ENCODE results near the gene MT2A. TPM values are rescaled to one million over a fixed set of nuclear protein-coding genes. Genes with fewer than 3 reads are reported as not detected.

MT2A gene
- total RNA-seq, 1 experiment from 2014 or later: 683 TPM

DNA sequence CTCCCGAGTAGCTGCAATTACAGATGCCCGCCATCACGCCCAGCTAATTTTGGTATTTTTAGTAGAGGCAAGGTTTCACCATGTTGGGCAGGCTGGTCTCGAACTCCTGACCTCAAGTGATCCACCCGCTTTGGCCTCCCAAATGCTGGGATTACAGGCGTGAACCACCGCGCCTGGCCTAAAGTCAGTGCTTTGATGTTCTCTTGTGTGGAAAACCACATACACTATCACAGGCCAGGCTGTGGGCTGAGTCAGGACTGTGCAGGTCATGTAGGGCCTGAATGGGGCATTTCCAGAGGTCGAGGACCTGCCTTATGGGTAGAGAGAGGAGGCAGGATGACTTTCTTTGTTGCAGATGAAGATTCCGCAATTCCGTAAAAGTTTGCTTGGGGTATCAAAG lies 24.1 kb upstream of the MT2A start:
- Histone ChIP-seq H3K4me2 (ENCODE audit: low read length) (no peak overlapping the region), H3K36me3 (ENCODE audit: low read depth, low read length) (no peaks in the 10 kb centered on the region), H2AFZ (ENCODE audit: low read length) (no peak overlapping the region), H3K27ac (ENCODE audit: low read length) (no peak overlapping the region), H3F3A (ENCODE audit: low read length, unreplicated experiment) (no peaks in the 10 kb centered on the region), H3K9me3 (ENCODE audit: low read length) (no peaks in the 10 kb centered on the region), H3K4me1 (ENCODE audit: insufficient read depth, low read length) (no peaks in the 10 kb centered on the region), H3K27me3 (ENCODE audit: low read length) (0 out of 2 replicates have a peak, but pooled peaks cover 5% of the 10 kb centered on the region), H3K9me2 (replicated peaks; ENCODE audit: low read length) (no peaks in the 10 kb centered on the region), H3K9ac (ENCODE audit: low read length) (no peak overlapping the region), H4K20me1 (ENCODE audit: low read length) (no peaks in the 10 kb centered on the region), H3K79me2 (ENCODE audit: low read length) (no peaks in the 10 kb centered on the region), H3K4me3 (ENCODE audit: low read length) (no peak overlapping the region)
- POLR2A ChIA-PET (ENCODE audit: unreplicated experiment): no interaction called here
- no peak for DNase-seq
- intact Hi-C loops (cut with micrococcal nuclease): no loop called here
- BruUV-seq (replicated peaks): no TSS peak
- TF ChIP-seq EZH2 (IDR thresholded peaks at IDR 0.05; ENCODE audit: low read length, unreplicated experiment) (no peak), EZH2phosphoT487 (IDR thresholded peaks at IDR 0.05; ENCODE audit: borderline replicate concordance, low read length) (no peak)
- TF ChIP-seq, protein P1, sequence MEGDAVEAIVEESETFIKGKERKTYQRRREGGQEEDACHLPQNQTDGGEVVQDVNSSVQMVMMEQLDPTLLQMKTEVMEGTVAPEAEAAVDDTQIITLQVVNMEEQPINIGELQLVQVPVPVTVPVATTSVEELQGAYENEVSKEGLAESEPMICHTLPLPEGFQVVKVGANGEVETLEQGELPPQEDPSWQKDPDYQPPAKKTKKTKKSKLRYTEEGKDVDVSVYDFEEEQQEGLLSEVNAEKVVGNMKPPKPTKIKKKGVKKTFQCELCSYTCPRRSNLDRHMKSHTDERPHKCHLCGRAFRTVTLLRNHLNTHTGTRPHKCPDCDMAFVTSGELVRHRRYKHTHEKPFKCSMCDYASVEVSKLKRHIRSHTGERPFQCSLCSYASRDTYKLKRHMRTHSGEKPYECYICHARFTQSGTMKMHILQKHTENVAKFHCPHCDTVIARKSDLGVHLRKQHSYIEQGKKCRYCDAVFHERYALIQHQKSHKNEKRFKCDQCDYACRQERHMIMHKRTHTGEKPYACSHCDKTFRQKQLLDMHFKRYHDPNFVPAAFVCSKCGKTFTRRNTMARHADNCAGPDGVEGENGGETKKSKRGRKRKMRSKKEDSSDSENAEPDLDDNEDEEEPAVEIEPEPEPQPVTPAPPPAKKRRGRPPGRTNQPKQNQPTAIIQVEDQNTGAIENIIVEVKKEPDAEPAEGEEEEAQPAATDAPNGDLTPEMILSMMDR (conservative IDR thresholded peaks at IDR 0.05; ENCODE audit: low read depth, low read length): no peak
- CTCF ChIA-PET: no interaction called here
- no peak for ATAC-seq

GRCh38 chr16:56588781-56589140 lies 19.6 kb upstream of the MT2A start:
- ATAC-seq (no peak), DNase-seq (no peak)
- H4K20me1 ChIP-seq (ENCODE audit: low read length): no peaks in the 10 kb centered on the region
- H3K9me2 ChIP-seq (replicated peaks; ENCODE audit: low read length): no peaks in the 10 kb centered on the region
- no peaks in the 10 kb centered on the region for H3K9me3 ChIP-seq (ENCODE audit: low read length)
- H3F3A ChIP-seq (ENCODE audit: low read length, unreplicated experiment): no peaks in the 10 kb centered on the region
- H3K79me2 ChIP-seq (ENCODE audit: low read length): no peaks in the 10 kb centered on the region
- CTCF ChIA-PET: no interaction called here
- H3K9ac ChIP-seq (ENCODE audit: low read length): no peak overlapping the region
- BruUV-seq (replicated peaks): no TSS peak
- peak overlapping the region; percentile 76; the same call in 1 of the 2 replicates for H3K4me2 ChIP-seq (ENCODE audit: low read length)
- no peaks in the 10 kb centered on the region for H3K4me1 ChIP-seq (ENCODE audit: insufficient read depth, low read length)
- no peak overlapping the region for H3K27ac ChIP-seq (ENCODE audit: low read length)
- no peak overlapping the region for H2AFZ ChIP-seq (ENCODE audit: low read length)
- H3K4me3 ChIP-seq (ENCODE audit: low read length): no peak overlapping the region
- TF ChIP-seq, protein P1 (conservative IDR thresholded peaks at IDR 0.05; ENCODE audit: low read depth, low read length): no peak
- TF ChIP-seq EZH2 (IDR thresholded peaks at IDR 0.05; ENCODE audit: low read length, unreplicated experiment): no peak
- no peak for TF ChIP-seq EZH2phosphoT487 (IDR thresholded peaks at IDR 0.05; ENCODE audit: borderline replicate concordance, low read length)
- H3K36me3 ChIP-seq (ENCODE audit: low read depth, low read length): no peaks in the 10 kb centered on the region
- H3K27me3 ChIP-seq (ENCODE audit: low read length): 0 out of 2 replicates have a peak, but pooled peaks cover 5% of the 10 kb centered on the region
- intact Hi-C loops (cut with micrococcal nuclease): no loop called here
- POLR2A ChIA-PET (ENCODE audit: unreplicated experiment): no interaction called here

- Histone ChIP-seq H3K36me3 (ENCODE audit: low read depth, low read length) (no peaks in the 10 kb centered on the region), H3K27ac (ENCODE audit: low read length) (no peak within 1 kb of the TSS), H3K4me2 (ENCODE audit: low read length) (peak within 1 kb of the TSS; percentile 76), H3K79me2 (ENCODE audit: low read length) (no peaks in the 10 kb centered on the region), H3K9me3 (ENCODE audit: low read length) (no peaks in the 10 kb centered on the region), H3K4me3 (ENCODE audit: low read length) (peak within 1 kb of the TSS; percentile 49), H2AFZ (ENCODE audit: low read length) (no peak within 1 kb of the TSS), H3K9me2 (replicated peaks; ENCODE audit: low read length) (no peaks in the 10 kb centered on the region), H3F3A (ENCODE audit: low read length, unreplicated experiment) (no peaks in the 10 kb centered on the region), H3K9ac (ENCODE audit: low read length) (no peak within 1 kb of the TSS), H3K4me1 (ENCODE audit: insufficient read depth, low read length) (no peaks in the 10 kb centered on the region), H4K20me1 (ENCODE audit: low read length) (no peaks in the 10 kb centered on the region), H3K27me3 (ENCODE audit: low read length) (0 out of 2 replicates have a peak, but pooled peaks cover 5% of the 10 kb centered on the region)
- intact Hi-C loops (cut with micrococcal nuclease): no loop called here
- CTCF ChIA-PET: no interaction called here
- TF ChIP-seq, protein P1 (conservative IDR thresholded peaks at IDR 0.05; ENCODE audit: low read depth, low read length): no peak
- 0 out of 2 replicates have a peak, but pooled peaks have one; percentile 50 for TF ChIP-seq EZH2phosphoT487 (IDR thresholded peaks at IDR 0.05; ENCODE audit: borderline replicate concordance, low read length)
- BruUV-seq (replicated peaks): no TSS peak
- DNase-seq (peak; percentile 19), ATAC-seq (peak; percentile 33)
- POLR2A ChIA-PET (ENCODE audit: unreplicated experiment): no interaction called here
Measured at GRCh38 chr16:56589141-56590039, 19.0 kb upstream of the MT2A start, which contains the start of gene MT3. Gene MT3 (plus strand): TSS chr16:56589528. CDS start chr16:56589591, 63 bp downstream.
